Mesenchymal stem cell (in vitro differentiated cells and primary cell): ENCODE results near the gene HMGB4.

Experiments
- DNase-seq: peaks from one replicate; pipeline ENCODE4 v3.0.0-alpha.2; 2013
- H2AFZ ChIP-seq: one replicate; pipeline ENCODE4 v1.6.1; 2013; ENCODE audit warnings: low read depth, mild to moderate bottlenecking, control low read depth, inconsistent platforms, low read length, moderate library complexity
- H2AK5ac ChIP-seq: 2 replicates; pipeline ENCODE4 v1.6.1; 2013; ENCODE audit warnings: low read length, moderate library complexity, mild to moderate bottlenecking, inconsistent platforms; ENCODE audit not compliant: severe bottlenecking
- H2BK120ac ChIP-seq: one replicate; pipeline ENCODE4 v1.6.1; 2013; ENCODE audit warnings: low read depth, mild to moderate bottlenecking, inconsistent platforms, low read length, moderate library complexity
- H2BK12ac ChIP-seq, 2 experiments: one replicate each; pipeline ENCODE4 v1.6.1; 2013; ENCODE audit warnings: inconsistent platforms in 2 of 2, low read length in 2 of 2, mild to moderate bottlenecking in 2 of 2, moderate library complexity in 2 of 2, control low read depth in 1 of 2
- H2BK15ac ChIP-seq: one replicate; pipeline ENCODE4 v1.6.1; 2013; ENCODE audit warnings: mild to moderate bottlenecking, low read depth, inconsistent platforms; ENCODE audit not compliant: poor library complexity, severe bottlenecking
- H2BK5ac ChIP-seq: 2 replicates; pipeline ENCODE4 v1.6.1; 2013; ENCODE audit warnings: low read depth, mild to moderate bottlenecking, low read length, control low read depth, inconsistent platforms; ENCODE audit not compliant: poor library complexity, severe bottlenecking
- H3K14ac ChIP-seq, 2 experiments: one replicate each; pipeline ENCODE4 v1.6.1; 2013; ENCODE audit warnings: inconsistent platforms in 2 of 2, low read length in 2 of 2, control low read depth in 1 of 2, mild to moderate bottlenecking in 1 of 2, moderate library complexity in 1 of 2
- H3K18ac ChIP-seq, 2 experiments: one replicate each; pipeline ENCODE4 v1.6.1; 2013; ENCODE audit warnings: inconsistent platforms in 2 of 2, low read length in 2 of 2, control low read depth in 1 of 2, low read depth in 1 of 2, mild to moderate bottlenecking in 1 of 2
- H3K23ac ChIP-seq, 2 experiments: one replicate each; pipeline ENCODE4 v1.6.1; 2013; ENCODE audit warnings: inconsistent platforms in 2 of 2, low read length in 2 of 2, mild to moderate bottlenecking in 2 of 2, moderate library complexity in 2 of 2, control low read depth in 1 of 2
- H3K27ac ChIP-seq: 2 replicates; pipeline ENCODE4 v1.5.1; 2013; ENCODE audit warnings: mild to moderate bottlenecking, moderate library complexity, low read length, control low read depth, inconsistent platforms; ENCODE audit not compliant: poor library complexity, severe bottlenecking
- H3K27me3 ChIP-seq, 2 experiments: 2 replicates each; pipeline versions ENCODE4 v1.6.1 to v1.7.0; 2013; ENCODE audit warnings: low read length in 2 of 2, mild to moderate bottlenecking in 2 of 2, moderate library complexity in 2 of 2, control low read depth in 1 of 2, inconsistent platforms in 1 of 2; ENCODE audit not compliant: control insufficient read depth in 1 of 2, insufficient read depth in 1 of 2
- H3K36me3 ChIP-seq, 2 experiments: 2 replicates each; pipeline versions ENCODE4 v1.6.1 to v1.7.0; 2013; ENCODE audit warnings: low read length in 2 of 2, control low read depth in 1 of 2, inconsistent platforms in 1 of 2, low read depth in 1 of 2, mild to moderate bottlenecking in 1 of 2; ENCODE audit not compliant: insufficient read depth in 2 of 2, control insufficient read depth in 1 of 2
- H3K4ac ChIP-seq, 2 experiments: one replicate each; pipeline ENCODE4 v1.6.1; 2013; ENCODE audit warnings: inconsistent platforms in 2 of 2, low read length in 2 of 2, mild to moderate bottlenecking in 2 of 2, moderate library complexity in 2 of 2, control low read depth in 1 of 2, low read depth in 1 of 2
- H3K4me1 ChIP-seq: 2 replicates; pipeline ENCODE4 v1.6.1; 2013; ENCODE audit warnings: low read depth, low read length, control low read depth; ENCODE audit not compliant: control insufficient read depth, insufficient read depth
- H3K4me2 ChIP-seq: 2 replicates; pipeline ENCODE4 v1.6.1; 2013; ENCODE audit warnings: low read length, mild to moderate bottlenecking, inconsistent platforms; ENCODE audit not compliant: poor library complexity, severe bottlenecking
- H3K4me3 ChIP-seq, 2 experiments: 2 replicates each; pipeline versions ENCODE4 v1.5.1 to v1.7.0; 2013; ENCODE audit warnings: low read length in 2 of 2, mild to moderate bottlenecking in 2 of 2, control low read depth in 1 of 2, low read depth in 1 of 2; ENCODE audit not compliant: insufficient read depth in 1 of 2
- H3K79me1 ChIP-seq: replicated peaks from 2 replicates; pipeline ENCODE4 v1.6.1; 2013; ENCODE audit warnings: mild to moderate bottlenecking, control low read depth, low read length, inconsistent platforms; ENCODE audit not compliant: poor library complexity, severe bottlenecking
- H3K9ac ChIP-seq: 2 replicates; pipeline ENCODE4 v1.7.0; 2013; ENCODE audit warnings: mild to moderate bottlenecking, low read length, moderate library complexity
- H3K9me3 ChIP-seq: 2 replicates; pipeline ENCODE4 v1.7.0; 2013; ENCODE audit warnings: mild to moderate bottlenecking, low read length; ENCODE audit not compliant: control insufficient read depth
- H4K8ac ChIP-seq: one replicate; pipeline ENCODE4 v1.6.1; 2013; ENCODE audit warnings: inconsistent platforms, mild to moderate bottlenecking, low read length, moderate library complexity
- H4K91ac ChIP-seq: one replicate; pipeline ENCODE4 v1.6.1; 2013; ENCODE audit warnings: mild to moderate bottlenecking, low read length, inconsistent platforms
- WGBS: methylation state at CpG from one replicate; pipeline ENCODE4 v1.1.7; 2013; ENCODE audit warnings: mixed read lengths; 5-methylcytosine and 5-hydroxymethylcytosine counted together

The HMGB4 gene

GRCh38 chr1:33906156-33906555 is 42.3 kb downstream of the HMGB4 start:
- Histone ChIP-seq H3K23ac (no peak overlapping the region), H4K8ac (no peak overlapping the region), H3K36me3 (peaks cover 0 to 6% of the 10 kb centered on the region in 2 experiments), H2BK120ac (no peak overlapping the region), H2BK15ac (no peak overlapping the region), H2BK12ac (no peak overlapping the region), H3K4me2 (no peak overlapping the region), H3K14ac (no peak overlapping the region), H3K18ac (no peak overlapping the region), H3K9ac (no peak overlapping the region), H3K4me3 (no peak overlapping the region), H3K27me3 (no peaks in the 10 kb centered on the region), H3K79me1 (no peaks in the 10 kb centered on the region), H3K27ac (no peak overlapping the region), H2AK5ac (no peak overlapping the region), H4K91ac (no peak overlapping the region), H2BK5ac (no peak overlapping the region), H3K9me3 (no peaks in the 10 kb centered on the region), H3K4me1 (no peaks in the 10 kb centered on the region), H3K4ac (no peak overlapping the region), H2AFZ (no peak overlapping the region)
- DNase-seq = no peak
- WGBS = 29% methylated on average over 1 of the region's 1 CpG

DNA sequence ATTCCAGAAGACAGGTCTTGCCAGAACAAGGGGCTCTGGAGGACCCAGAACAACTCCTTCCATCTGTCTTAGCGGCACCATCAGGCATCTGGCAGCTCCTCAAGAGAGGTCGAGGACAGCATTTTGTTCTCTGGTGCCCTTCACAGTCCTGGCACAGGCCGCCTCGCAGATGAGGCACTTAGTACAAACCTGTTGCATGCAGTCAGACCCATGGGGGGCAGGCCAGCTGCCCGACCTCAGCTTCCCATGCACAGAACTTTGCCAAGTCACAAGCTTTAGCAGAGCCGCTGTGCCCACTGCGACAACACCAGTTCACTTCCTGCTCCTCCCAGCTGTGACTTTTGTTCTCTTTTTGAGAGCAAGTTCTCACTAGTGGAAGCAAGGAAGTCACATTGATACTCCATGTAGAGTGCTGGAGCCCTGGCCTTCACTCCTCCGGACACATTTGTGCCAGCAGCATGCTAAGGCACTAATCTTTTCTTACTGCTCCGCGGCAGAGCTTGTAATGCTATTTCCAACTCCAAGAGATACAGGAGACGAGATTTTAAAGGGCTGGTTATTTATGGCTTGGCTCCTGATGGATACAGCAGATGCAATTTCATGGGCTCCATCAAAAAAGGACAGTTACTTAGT is 44.6 kb downstream of the HMGB4 start:
- no peak for DNase-seq
- WGBS = 76% methylated on average over 10 of the region's 11 CpGs

More for the DNA sequence above, 44.6 kb downstream of the HMGB4 start:
- H3K4me2 ChIP-seq = no peak overlapping the region
- peaks cover 0 to 6% of the 10 kb centered on the region in 2 experiments for H3K36me3 ChIP-seq
- no peak overlapping the region for H3K4ac ChIP-seq
- H2AK5ac ChIP-seq = no peak overlapping the region
- no peak overlapping the region for H4K91ac ChIP-seq
- no peak overlapping the region for H4K8ac ChIP-seq
- no peak overlapping the region for H2BK15ac ChIP-seq
- H3K14ac ChIP-seq = no peak overlapping the region
- no peak overlapping the region for H3K27ac ChIP-seq
- no peaks in the 10 kb centered on the region for H3K27me3 ChIP-seq
- no peak overlapping the region for H2AFZ ChIP-seq
- H3K4me3 ChIP-seq = no peak overlapping the region
- H3K79me1 ChIP-seq = no peaks in the 10 kb centered on the region
- H3K4me1 ChIP-seq = no peaks in the 10 kb centered on the region
- H2BK120ac ChIP-seq = no peak overlapping the region
- H2BK5ac ChIP-seq = no peak overlapping the region
- no peak overlapping the region for H3K18ac ChIP-seq
- H3K23ac ChIP-seq = no peak overlapping the region
- H2BK12ac ChIP-seq = no peak overlapping the region
- no peaks in the 10 kb centered on the region for H3K9me3 ChIP-seq
- no peak overlapping the region for H3K9ac ChIP-seq
